Small intestine (tissue), 7 donors: ENCODE measurements around the gene SLC4A8. TPM values are rescaled to one million over a fixed set of nuclear protein-coding genes. Genes with fewer than 3 reads are reported as not detected.
A peak's percentile ranks its signal among the peaks of the same experiment; 100 is the strongest.

Source experiments
- DNase-seq, 2 donors: peaks; one replicate each; pipeline versions ENCODE4 v3.0.0 to v3.0.0-alpha.2; 2013
- FAIRE-seq: peaks from 2 replicates; lab custom pipeline; 2012; peaks lifted over from hg19 to GRCh38; lab: Jason Lieb, UNC
- H3K27ac ChIP-seq, 3 donors: one replicate each; pipeline ENCODE4 v1.5.1; 2013; ENCODE audit warnings: low read length in 2 of 3, mild to moderate bottlenecking in 2 of 3, control low read depth in 1 of 3, inconsistent platforms in 1 of 3, low read depth in 1 of 3, moderate library complexity in 1 of 3
- H3K27me3 ChIP-seq, 3 donors: one replicate each; pipeline ENCODE4 v1.6.1; 2013; ENCODE audit warnings: low read length in 3 of 3, inconsistent platforms in 1 of 3; ENCODE audit not compliant: control insufficient read depth in 3 of 3, insufficient read depth in 3 of 3
- H3K36me3 ChIP-seq, 3 donors: one replicate each; pipeline ENCODE4 v1.6.1; 2013; ENCODE audit warnings: low read length in 3 of 3, inconsistent platforms in 1 of 3, low read depth in 1 of 3, mild to moderate bottlenecking in 1 of 3, moderate library complexity in 1 of 3; ENCODE audit not compliant: control insufficient read depth in 3 of 3, insufficient read depth in 2 of 3
- H3K4me1 ChIP-seq, 3 donors: one replicate each; pipeline ENCODE4 v1.6.1; 2013; ENCODE audit warnings: low read length in 2 of 3, inconsistent platforms in 1 of 3, low read depth in 1 of 3, mild to moderate bottlenecking in 1 of 3, moderate library complexity in 1 of 3; ENCODE audit not compliant: control insufficient read depth in 3 of 3, insufficient read depth in 2 of 3
- H3K4me3 ChIP-seq, 3 donors: one replicate each; pipeline ENCODE4 v1.5.1; 2013; ENCODE audit warnings: low read length in 3 of 3, control low read depth in 1 of 3, inconsistent platforms in 1 of 3, low read depth in 1 of 3, mild to moderate bottlenecking in 1 of 3, moderate library complexity in 1 of 3
- H3K9me3 ChIP-seq, 2 donors: one replicate each; pipeline ENCODE4 v1.6.1; 2013; ENCODE audit warnings: low read depth in 1 of 2, low read length in 1 of 2; ENCODE audit not compliant: control insufficient read depth in 2 of 2, insufficient read depth in 1 of 2
- WGBS, 3 donors: extraction: QIAGEN DNeasy Blood & Tissue Kit; methylation state at CpG; one replicate each; pipeline ENCODE4 v1.1.7; 2013; 5-methylcytosine and 5-hydroxymethylcytosine counted together
- polyA plus RNA-seq, 4 donors: library from polyadenylated mRNA; stranded (reverse) in 3 of 4; unstranded in 1 of 4; fragments of 200-250 nt in 3 of 4; fragments of 120-200 nt in 1 of 4; gene quantifications; one replicate each; pipeline versions ENCODE4 v1.2.1 to v1.2.3, GENCODE V29; 2013
- donor health status: healthy with polysubstance abuse.
- donor health status: control.
- donor health status: control.
- donor health status: Bipolar disorder and iron deficiency.
- donor health status: healthy.

SLC4A8 gene
- polyA plus RNA-seq, 4 donors, result 0.43 to 2.5 (median 1.7) TPM

DNA sequence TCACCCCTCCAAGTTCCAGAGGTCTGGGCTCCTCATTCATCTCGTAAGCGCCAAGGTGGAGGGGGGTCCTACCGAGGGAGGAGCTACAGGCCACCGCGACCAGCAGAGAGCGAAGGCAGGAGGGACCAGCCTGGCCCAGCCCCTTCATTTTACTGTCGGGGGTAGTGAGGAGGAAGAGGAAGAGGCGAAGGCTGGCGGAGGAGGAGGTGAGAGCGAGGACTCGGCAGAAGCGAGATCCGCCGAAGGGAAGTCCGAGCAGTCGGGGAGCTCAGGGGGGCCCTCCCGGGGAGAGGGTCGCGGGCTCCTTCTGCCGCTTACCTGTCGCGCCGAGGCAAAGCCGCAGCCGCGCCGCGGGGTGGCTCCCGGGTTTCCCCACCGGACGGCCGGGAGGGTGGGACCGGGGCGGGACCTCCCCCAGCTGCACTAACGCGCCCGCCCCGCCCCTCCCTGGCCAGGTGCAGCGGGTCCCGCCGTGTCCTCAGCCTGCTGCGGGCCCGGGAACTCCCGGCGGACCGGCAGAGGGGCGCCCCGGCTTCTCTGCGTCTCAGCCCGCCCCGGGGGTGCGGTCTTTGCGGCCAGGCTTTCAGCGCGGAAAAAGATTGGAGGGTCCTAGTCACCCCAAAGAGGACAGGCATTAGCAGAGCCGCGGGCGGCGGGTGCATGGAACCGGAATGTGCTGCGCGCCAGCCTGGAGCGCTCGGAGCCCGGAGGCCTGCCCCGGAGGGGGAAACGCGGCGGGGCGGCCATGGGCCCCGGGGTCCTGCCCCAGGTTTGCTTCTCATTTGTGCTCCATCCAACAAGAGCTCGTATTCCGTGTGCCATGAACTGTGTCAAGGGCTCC, 33.1 kb upstream of the SLC4A8 start, which contains the start of gene GALNT6:
TSS of gene GALNT6 (minus strand) at position 124 of the 841 bp plus-strand sequence. CDS start 11,625 bp downstream, outside the sequence.
- H3K4me1 ChIP-seq, result peaks cover 10 to 58% (median 13%) of the 10 kb centered on the region in 3 donors
- no peak for FAIRE-seq
- H3K9me3 ChIP-seq, result no peaks in the 10 kb centered on the region
- DNase-seq, result peak; percentile 80 to 90
- H3K27ac ChIP-seq, result peak within 1 kb of the TSS; percentile 75 to 90 (median 78)
- no peaks in the 10 kb centered on the region for H3K27me3 ChIP-seq
- peaks cover 0 to 19% (median 0%) of the 10 kb centered on the region in 3 donors for H3K36me3 ChIP-seq
- WGBS, 3 donors, result 0 to 1% (median 1%) methylated on average over 45 to 73 of the region's 73 CpGs
- peak within 1 kb of the TSS; percentile 56 to 90 (median 79) for H3K4me3 ChIP-seq

DNA sequence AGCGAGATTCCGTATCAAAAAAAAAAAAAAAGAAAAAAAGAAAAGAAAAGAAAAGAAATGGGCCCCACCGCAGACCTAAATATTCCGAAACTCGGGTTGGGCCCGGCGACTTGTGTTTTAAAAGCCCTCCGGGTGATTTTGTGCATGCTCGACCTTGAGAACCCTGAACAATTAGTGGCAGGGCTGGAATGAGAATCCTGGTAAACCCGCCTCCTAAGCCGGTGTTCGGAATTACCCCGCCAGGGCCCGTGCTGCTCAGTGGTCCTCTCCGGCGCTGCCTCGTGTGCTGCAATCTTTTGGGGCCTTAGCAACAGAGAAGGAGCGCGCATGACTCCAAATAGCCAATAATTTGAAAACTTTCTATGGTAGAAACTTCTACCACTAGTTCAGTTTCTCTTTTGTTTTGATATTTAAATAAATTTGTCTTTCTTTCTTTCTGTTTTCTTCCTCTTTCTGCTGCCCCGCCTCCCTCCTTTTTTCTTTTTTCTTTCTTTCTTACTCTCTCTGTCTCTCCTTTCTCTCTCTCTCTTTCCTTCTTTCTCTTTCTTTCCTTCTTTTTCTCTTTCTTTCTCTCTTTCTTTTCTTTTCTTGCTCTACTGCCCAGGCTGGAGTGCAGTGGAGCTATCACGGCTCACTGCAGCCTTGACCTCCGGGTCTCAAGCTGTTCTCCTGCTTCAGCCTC, 31.9 kb upstream of the SLC4A8 start:
- H3K4me1 ChIP-seq, result peaks cover 10 to 55% (median 13%) of the 10 kb centered on the region in 3 donors
- peaks cover 0 to 16% (median 0%) of the 10 kb centered on the region in 3 donors for H3K36me3 ChIP-seq
- no peaks in the 10 kb centered on the region for H3K9me3 ChIP-seq
- DNase-seq, result peak; percentile 46 to 47
- H3K27ac ChIP-seq, result peak overlapping the region; percentile 7 to 52 (median 46)
- no peak for FAIRE-seq
- H3K4me3 ChIP-seq, result peak overlapping the region in 2 of 3 donors; percentile 79 to 90
- 23 to 36% (median 25%) methylated on average over 20 to 22 of the region's 22 CpGs for WGBS, 3 donors
- no peaks in the 10 kb centered on the region for H3K27me3 ChIP-seq

DNA sequence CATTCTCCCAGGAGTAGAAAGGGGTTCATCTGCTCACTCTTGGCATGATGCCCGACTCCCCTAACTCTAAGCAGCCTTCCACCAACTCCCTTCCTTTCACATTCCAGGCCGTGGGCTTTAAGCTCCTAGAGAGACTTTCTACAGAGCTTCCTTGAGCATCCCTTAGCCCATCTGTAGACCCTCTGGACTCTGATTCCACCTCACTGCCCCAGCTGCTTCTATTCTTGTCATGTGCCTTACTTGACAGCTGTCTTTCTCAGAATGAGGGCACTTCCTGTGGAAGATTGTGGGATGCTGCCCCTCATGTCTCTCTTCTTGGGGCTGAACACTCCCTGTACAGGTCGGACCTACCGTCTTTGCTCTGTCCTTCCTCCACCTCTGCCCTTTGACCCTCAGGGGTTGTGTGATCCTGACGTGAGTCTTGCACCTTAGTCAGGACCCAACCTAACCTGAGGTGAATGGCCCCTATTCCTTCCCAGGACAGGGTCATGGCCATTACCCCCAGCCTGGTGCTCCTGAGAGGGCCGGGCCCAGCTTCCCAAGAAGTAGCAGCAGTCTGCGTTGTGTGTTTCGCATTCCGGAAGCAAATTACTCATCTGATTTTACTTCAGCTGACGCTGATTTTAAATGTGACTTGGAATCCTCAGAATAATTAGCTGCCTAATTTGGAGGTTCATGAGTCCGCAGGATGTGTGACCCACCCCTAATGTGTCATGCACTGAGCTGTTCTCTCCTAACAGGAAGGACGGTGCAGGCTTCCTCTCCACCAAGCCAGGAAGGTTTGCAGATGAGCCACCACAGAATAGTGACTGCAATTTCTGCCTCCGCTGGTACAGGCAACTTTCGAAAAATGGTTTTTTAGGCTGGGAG, 30.7 kb upstream of the SLC4A8 start:
- DNase-seq (peak in 1 of 2 donors; percentile 51), FAIRE-seq (no peak)
- Histone ChIP-seq H3K4me1 (peaks cover 10 to 58% (median 16%) of the 10 kb centered on the region in 3 donors), H3K9me3 (no peaks in the 10 kb centered on the region), H3K27me3 (no peaks in the 10 kb centered on the region), H3K36me3 (peaks cover 0 to 14% (median 0%) of the 10 kb centered on the region in 3 donors), H3K4me3 (peak overlapping the region in 1 of 3 donors; percentile 3), H3K27ac (peak overlapping the region in 2 of 3 donors; percentile 47 to 58)
- WGBS, 3 donors, result 55 to 65% (median 58%) methylated on average over 14 of the region's 14 CpGs

DNA sequence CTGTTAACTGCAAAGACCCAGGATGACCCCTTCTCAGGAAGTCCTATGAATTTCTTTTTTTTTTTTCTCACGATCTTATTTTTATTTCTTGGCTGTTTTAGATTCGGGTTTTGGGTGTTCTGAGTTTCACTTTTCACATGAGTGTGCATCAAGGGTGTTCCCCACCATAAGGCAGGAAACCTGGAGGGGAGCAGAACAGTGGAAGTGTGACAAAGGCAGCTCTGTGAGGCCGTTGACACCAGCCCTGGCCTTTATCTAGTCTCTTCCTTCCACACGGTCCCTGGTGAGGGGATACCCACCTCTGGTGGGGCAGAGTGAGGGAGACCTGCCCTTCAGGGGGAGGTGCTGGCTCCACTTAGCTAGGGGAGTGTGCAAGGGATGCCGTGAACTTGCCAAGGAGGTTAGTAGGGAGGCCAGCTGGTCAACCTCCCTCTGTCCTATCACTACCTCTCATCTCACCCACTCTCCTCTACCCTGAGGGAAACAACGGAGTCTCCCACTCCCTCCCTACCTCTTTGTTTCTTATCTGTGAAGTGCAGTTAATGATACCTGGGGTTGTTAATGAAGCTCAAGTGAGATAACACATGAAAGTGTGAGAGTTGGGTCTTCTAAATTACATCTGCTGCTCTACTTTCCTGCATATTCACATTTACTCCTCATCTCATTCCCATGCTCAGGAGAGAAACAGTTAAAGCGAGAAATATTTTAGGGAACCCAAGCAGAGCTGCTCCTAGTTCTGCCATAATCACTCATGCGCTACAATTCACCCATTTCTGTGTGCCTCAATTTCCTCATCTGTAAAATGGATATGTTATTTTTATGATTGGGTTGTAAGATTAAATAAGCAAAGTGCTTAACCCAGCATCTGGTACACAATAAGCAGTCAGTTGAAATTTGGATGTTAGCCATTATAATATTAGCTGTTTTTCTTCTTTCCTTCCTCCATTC, 29.1 kb upstream of the SLC4A8 start:
- H3K4me3 ChIP-seq, result no peak overlapping the region
- H3K36me3 ChIP-seq, result peaks cover 0 to 14% (median 0%) of the 10 kb centered on the region in 3 donors
- H3K9me3 ChIP-seq, result no peaks in the 10 kb centered on the region
- peaks cover 10 to 60% (median 14%) of the 10 kb centered on the region in 3 donors for H3K4me1 ChIP-seq
- H3K27ac ChIP-seq, result peak overlapping the region; percentile 30 to 77 (median 42)
- no peaks in the 10 kb centered on the region for H3K27me3 ChIP-seq
- no peak for FAIRE-seq
- DNase-seq, result no peak
- 32 to 43% (median 35%) methylated on average over 8 of the region's 8 CpGs for WGBS, 3 donors

DNA sequence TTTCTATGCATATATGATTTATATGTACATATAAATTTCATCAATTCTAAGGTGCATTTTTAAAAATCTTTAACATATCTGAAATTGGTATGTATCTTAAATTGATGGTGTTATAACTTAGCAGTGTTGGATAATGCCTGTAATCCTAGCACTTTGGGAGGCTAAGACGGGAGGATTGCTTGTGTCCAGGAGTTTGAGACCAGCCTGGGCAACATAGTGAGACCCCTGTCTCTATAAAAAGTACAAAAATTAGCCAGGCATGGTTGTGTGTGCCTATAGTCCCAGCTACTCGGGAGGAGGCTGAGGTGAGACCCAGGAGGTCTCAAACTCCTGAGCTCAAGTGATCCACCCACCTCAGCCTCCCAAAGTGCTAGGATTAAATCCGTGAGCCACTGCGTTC, 27.0 kb upstream of the SLC4A8 start:
- 72 to 77% (median 74%) methylated on average over 4 of the region's 4 CpGs for WGBS, 3 donors
- H3K9me3 ChIP-seq, result no peaks in the 10 kb centered on the region
- peaks cover 0 to 14% (median 0%) of the 10 kb centered on the region in 3 donors for H3K36me3 ChIP-seq
- no peak overlapping the region for H3K4me3 ChIP-seq
- peaks cover 10 to 76% (median 24%) of the 10 kb centered on the region in 3 donors for H3K4me1 ChIP-seq
- H3K27me3 ChIP-seq, result no peaks in the 10 kb centered on the region
- FAIRE-seq, result no peak
- no peak for DNase-seq
- peak overlapping the region in 1 of 3 donors; percentile 78 for H3K27ac ChIP-seq

DNA sequence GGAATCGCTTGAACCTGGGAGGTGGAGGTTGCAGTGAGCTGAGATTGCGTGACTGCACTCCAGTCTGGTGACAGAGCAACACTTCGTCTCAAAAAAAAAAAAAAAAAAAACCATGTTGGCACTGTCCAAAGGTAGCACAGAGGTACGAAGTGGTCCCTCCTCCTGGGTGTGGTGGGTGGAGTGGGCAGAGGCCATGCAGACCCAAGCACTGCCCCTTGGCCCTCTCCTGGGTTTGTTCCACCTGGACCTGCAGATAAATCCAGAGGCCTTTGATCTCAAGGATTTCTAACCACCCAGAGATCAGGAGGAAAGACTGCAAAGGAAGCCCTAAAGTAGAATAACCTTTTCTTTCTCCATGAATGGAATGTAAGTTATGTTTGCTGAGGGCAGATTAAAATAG, 24.7 kb upstream of the SLC4A8 start:
- H3K9me3 ChIP-seq, result no peaks in the 10 kb centered on the region
- H3K36me3 ChIP-seq, result no peaks in the 10 kb centered on the region
- 13 to 57% (median 38%) methylated on average over 4 of the region's 4 CpGs for WGBS, 3 donors
- H3K4me3 ChIP-seq, result no peak overlapping the region
- DNase-seq (peak; percentile 85 to 96), FAIRE-seq (no peak)
- H3K4me1 ChIP-seq, result peaks cover 16 to 78% (median 25%) of the 10 kb centered on the region in 3 donors
- peak overlapping the region in 1 of 3 donors; percentile 78 for H3K27ac ChIP-seq
- no peaks in the 10 kb centered on the region for H3K27me3 ChIP-seq

DNA sequence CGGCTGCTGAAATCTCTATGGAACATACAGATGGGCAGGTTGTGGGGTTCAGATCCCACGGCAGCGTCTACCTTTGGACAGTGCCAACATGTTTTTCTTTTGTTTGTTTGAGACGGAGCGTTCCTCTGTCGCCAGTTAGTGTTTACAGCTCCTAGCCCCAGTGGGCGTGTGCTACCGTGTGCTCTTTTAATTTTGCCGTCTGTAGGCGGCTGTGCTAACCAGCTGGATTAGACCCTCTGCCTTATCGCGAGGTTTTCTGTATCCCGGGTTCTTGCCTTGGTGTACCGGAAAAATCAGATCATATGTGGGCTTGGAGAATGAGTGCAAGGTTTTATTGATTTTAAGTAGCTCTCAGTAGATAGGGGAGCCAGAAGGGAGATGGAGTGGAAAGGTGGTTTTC, 23.6 kb upstream of the SLC4A8 start:
- FAIRE-seq, result no peak
- DNase-seq, result peak; percentile 53 to 62
- no peaks in the 10 kb centered on the region for H3K27me3 ChIP-seq
- H3K4me3 ChIP-seq, result no peak overlapping the region
- 18 to 62% (median 39%) methylated on average over 14 of the region's 14 CpGs for WGBS, 3 donors
- peak overlapping the region in 2 of 3 donors; percentile 49 to 66 for H3K27ac ChIP-seq
- no peaks in the 10 kb centered on the region for H3K9me3 ChIP-seq
- no peaks in the 10 kb centered on the region for H3K36me3 ChIP-seq
- H3K4me1 ChIP-seq, result peaks cover 11 to 80% (median 25%) of the 10 kb centered on the region in 3 donors
